Stimulated activated CD4-positive, alpha-beta T cell treated with anti-CD3 and anti-CD28 coated beads, TNF-alpha, amount 100 ng/mL, for 4 hours (primary cell): ENCODE measurements around the gene EPB41.
"Not testable (repeated sequence)": the region's sequence is repeated elsewhere in the genome, so short reads cannot be mapped to it uniquely, and the experiment has no call there.

Experiments used
- DNase-seq, 3 experiments: peaks; one replicate each; pipeline ENCODE4 v3.0.0-alpha.2; 2020; ENCODE audit warnings: low read depth in 3 of 3

Gene EPB41

DNA sequence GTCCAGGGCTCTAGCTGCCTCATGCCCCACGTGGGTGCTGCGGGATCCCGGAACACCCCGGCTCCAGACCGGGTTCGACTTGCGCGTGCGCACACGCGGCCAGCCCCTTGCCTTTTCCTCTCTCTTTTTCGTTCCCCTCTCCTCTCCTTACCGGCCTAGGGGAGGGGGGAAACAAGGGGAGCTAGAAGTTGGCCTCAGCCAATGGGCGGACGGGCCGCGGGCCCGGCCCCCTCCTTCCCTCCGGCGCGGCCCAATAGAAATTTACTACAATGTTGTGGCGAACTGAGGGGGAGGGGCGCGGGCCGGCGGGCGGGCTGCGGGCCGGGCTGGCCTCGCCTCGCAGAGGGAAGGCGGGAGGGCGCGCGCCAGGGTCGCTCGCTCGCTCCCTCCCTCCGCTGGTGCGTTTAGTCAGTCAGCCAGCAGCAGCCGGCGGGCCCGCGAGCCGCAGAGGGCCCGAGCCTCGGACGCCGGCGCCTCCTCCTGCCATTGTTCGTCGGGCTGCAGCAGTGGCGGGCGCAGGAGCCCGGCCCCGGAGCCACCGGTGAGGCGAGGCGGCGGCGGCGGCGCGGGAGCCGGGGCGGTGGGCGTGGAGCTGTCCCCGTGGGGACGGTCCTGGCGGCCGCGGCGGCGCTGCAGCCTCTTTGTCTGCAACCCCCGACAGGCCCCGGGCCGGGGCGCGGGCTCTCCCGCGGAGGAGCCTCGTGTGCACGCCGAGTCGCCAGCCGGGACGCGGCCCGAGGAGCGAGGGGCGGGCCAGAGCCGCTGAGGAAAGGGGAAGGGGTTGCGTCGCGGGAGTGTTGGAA, at the start of gene EPB41:
Gene EPB41, plus strand, starts transcription at position 342 of the 803 bp plus-strand sequence. CDS start 72,869 bp downstream, outside the sequence.
- peak; percentile 81 to 85 (median 82) for DNase-seq

DNA sequence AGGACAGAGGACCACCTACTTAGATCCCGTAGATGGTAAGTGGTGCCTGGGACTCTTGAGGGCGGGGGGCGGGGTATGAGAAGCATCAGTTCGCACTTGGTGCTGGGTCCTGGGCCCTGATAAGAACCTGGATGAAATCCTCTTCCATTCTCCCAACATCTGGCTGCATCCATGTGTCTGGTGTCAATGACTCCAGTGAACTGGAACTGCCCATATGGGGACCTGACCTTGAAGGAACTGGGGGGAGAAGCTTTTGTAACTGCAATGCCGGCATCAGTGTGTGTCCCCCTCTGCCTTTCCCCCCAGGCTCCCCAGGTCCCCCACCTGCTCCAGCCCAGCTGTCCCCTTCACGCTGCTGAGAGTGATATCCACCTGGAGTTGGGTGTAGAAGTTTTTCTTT, 49.7 kb upstream of the EPB41 start:
- no peak for DNase-seq

DNA sequence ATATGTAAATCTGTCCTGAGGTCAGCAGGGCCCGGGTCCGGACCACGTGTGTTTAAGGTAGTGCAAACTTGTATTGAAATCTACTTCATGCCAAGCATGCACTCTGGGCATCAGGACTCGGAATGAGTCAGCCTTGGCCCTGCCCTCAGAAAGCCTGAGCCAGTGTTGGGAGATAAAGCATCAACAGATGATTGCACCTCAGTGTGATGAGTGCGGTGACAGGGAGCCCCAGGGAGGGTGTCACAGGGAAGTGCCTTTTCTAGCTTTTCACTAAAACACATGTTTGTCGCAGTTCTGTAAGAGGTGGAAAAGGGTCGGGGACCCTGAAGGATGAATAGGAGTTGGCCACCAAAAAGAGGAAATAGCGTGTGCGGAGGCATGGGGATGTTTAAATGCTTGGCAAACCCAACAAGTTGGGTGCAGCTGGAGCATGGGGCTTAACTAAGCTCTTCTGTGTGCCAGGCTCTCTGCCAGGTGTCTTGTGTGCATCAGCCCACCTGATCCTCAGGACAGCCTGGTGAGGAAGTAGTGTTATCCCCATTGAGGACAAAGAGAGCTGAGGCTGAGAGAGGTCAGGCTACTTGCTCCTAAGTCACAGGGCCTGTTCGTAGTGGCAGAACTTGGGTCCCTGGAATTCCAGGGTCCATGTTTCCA, 48.2 kb upstream of the EPB41 start:
- no peak for DNase-seq

DNA sequence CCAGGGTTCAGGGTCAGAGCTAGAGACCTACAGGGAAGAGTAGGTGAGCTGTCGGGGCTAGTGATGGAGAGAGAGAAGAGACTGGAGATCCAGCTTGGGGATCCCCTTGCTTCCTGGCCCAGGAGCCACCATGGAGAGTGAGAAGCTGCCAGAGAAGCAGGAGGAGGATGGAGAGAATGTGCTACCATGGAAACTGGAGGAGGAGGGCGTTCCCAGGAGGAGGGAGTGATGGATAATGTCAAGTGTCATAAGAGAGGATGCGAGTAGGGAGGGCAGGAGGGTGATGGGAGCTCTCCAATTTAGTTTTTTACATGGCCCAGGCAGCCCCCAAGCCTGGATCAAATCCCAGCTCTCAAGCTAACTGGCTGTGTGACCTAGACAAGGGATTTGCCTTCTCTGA, 46.5 kb upstream of the EPB41 start:
- DNase-seq, result no peak

DNA sequence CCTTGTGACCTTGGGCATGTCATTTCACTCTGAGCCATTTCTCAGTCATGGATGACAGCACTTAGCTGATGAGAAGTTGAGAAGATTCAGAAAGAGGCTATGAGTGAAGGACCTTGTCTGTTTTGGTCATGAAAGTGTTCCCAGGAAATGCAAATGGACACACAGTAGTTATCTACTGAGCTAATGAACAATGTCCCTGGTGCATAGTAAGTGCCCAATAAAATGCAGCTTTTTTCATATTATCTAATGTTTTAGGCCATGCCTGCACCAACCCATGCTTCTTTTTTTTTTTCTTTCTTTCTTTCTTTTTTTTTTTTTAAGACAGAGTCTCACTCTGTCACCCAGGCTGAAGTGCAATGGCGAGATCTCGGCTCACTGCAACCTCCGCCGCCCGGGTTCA, 44.4 kb upstream of the EPB41 start:
- DNase-seq, result no peak

DNA sequence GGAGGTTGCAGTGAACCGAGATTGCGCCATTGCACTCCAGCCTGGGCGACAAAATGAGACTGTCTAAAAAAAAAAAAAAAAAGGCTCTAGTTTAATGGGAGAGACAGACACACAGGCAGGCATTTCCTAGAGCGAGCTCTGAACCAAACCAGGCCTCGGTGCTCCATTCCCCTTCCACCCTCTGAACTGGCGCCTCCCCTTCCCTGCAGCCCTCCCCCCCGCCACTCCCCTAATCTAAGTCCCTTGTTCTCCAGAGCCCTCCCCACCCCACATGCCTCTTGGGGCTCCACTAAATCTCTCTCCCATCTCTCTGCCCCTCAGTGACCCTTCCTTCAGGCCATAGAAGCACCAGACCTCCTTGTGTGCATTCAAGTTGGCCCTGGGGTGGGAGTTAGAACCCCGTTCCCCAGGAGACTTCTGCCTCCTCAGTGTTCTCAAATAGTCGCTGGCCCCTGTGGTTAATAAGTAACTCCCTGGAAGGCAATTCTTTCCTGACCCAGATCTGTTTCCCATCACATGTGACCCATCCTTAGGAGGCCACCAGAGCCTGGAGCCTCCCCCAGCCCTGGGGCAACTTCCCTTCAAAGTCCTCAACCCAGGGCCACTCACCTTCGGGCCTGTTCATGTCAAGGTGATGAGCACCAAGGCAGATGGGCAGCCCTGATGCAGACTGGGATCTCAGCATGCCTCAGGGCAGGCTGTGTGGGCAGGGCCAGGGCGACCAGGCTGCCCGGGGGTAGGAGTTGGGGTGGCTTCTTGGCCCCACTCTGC, 42.6 kb upstream of the EPB41 start:
- no peak for DNase-seq

DNA sequence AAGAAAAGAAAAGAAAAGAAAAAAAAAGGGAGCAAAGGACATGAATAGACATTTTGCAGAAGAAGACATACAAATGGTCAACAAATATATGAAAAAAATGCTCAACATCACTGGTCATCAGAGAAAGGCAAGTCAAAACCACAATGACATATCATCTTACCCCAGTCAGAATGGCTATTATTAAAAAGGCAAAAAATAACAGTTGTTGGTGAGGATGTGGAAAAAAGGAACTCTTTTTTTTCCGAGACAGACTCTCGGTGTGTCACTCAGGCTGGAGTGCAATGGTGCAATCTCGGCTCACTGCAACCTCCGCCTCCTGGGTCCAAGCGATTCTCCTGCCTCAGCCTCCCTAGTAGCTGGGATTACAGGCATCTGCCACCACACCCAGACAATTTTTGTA, 39.2 kb upstream of the EPB41 start:
- not testable (repeated sequence) for DNase-seq

DNA sequence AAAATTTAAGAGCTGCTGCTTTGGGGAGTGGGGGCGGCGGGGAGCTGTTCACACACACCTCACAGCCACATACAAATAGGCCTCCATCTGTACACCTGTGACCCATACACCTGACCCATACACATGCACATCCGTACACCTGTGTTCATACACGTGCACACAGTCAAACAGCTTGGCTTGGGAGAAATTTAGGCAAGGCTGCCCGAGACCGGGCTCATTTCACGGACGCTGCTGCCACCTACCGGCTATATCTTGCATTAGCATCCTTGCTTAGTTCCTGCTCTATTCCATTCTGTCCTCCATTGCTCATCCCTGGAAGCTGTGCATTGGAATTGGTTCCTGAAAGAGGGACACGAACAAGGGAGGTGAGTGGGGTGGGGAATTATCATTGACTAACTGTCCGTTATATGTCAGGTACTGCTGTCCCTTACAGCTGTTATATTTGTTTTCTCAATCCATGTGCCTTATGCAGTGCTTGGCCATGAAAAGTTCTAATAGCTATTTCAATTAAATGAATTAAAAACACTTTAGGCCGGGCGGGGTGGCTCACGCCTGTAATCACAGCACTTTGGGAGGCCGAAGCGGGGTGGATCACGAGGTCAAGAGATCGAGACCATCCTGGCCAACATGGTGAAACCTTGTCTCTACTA, 37.1 kb upstream of the EPB41 start:
- DNase-seq, result peak; percentile 52 to 66 (median 53)

DNA sequence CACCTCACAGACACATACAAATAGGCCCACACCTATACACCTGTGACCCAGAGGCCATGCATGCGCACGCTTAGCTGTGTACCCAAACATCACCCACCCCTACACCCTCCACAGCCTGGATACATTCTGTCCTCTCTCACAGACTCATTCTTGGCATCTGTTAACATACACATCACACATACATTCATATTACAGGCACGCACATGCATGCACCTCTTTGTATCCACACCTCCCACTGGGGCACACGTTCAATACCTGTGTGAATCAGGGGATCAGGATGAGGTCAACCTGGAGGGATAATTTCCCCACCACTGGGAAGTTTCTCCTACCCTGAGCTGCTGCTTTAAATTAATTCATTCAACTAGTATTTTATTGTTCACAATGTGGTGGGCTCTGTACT, 35.6 kb upstream of the EPB41 start:
- DNase-seq, result no peak

DNA sequence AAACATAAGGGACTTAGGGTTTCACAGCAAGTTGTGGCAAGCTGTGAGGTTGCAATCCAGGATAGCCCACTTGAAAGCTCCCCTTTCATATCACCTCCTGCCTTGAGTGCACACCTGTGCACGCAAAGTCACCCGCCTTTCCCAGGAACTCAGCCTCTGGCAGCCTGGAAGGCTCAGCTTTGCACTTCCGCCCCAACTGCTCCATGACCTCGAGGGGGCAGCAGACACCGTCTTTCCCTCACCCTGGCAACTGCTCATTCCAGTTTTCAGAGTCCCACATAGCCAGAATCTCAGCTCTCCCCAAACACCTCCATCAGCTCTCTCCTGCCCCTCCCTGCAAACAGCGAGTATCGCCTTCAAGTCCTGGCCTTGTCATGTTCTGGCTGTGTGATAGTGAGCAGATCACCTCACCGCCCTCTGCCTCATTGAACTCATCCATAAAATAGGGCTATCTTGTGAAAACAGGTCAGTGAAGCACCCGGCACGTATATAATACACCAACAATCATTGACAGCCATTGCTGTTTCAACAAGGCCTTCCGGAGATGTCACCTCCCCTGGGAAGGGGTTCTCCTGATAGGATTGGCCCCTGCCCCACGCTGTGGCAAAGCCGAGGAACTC, 32.2 kb upstream of the EPB41 start:
- peak; percentile 54 to 67 (median 62) for DNase-seq

DNA sequence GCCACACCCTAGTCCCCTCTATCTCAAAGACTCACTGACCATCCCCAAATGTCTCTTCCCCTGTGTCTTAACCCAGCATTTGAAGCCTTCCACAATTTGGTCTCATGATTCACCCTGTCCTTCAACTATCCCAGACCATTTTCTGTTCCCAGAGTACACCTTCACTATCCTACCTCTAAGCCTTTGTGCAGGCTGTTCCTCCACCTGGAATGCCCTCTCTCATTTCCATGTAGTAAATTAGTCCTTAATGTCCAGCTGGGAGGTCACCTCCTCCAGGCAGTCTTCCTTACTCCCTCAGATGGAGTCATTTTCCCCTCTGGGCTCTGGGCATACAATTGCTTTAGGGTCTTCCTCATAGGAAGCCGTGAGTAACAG, 31.1 kb upstream of the EPB41 start:
- DNase-seq, result no peak

DNA sequence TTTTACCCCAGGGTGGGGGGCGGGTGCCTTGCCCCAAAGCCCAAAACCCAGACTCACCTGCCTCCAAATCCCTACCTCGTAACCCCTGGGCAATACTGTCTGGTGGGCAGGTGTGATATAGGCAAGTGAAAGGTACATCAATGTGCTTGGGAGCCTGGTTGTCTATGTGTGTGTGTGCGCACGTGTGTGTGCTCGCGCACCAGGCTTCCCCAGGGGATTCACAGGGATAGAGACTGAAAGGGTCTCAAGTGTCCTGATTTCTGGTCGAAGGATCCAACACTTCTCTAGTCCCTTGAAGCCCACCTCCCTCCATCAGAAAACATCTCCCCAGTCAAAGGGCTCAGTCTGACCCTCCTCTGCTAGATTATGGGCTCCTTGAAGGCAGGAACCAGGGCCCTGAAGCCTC, 28.9 kb upstream of the EPB41 start:
- DNase-seq, result no peak

DNA sequence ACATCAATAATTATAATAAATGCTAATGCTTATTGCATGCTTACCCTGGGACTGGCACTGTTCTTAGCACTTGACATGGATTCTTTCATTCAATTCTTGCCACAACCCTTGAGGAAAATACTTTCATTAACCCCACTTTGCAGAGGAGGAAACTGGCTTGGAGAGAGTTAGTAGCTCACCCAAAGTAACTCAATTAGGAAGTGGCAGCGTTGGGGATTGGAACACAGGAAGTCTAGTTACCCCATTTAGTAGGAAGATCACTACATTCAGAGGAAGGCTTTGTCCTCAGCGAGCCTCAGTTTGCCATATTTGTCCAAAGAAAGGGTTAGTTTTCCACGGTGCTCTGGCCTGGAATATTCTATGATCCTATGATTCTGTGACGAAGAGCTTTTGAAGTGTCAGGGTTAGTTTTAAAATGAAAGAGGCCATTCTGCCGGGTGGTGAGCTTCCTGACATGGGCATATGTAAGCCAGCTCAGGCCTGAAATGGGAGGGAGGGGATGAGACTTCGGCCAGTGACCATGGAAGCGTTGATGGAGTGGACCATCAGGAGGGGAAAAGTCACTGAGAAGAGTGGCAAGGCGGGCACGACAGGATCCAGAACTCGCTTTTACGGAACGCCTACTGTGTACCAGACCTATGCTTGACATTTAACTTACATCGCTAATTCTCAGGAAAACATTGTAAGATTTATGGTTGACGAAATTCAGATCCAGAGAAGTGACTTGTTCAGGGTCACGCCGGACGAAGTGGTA, 28.2 kb upstream of the EPB41 start:
- DNase-seq, result no peak

DNA sequence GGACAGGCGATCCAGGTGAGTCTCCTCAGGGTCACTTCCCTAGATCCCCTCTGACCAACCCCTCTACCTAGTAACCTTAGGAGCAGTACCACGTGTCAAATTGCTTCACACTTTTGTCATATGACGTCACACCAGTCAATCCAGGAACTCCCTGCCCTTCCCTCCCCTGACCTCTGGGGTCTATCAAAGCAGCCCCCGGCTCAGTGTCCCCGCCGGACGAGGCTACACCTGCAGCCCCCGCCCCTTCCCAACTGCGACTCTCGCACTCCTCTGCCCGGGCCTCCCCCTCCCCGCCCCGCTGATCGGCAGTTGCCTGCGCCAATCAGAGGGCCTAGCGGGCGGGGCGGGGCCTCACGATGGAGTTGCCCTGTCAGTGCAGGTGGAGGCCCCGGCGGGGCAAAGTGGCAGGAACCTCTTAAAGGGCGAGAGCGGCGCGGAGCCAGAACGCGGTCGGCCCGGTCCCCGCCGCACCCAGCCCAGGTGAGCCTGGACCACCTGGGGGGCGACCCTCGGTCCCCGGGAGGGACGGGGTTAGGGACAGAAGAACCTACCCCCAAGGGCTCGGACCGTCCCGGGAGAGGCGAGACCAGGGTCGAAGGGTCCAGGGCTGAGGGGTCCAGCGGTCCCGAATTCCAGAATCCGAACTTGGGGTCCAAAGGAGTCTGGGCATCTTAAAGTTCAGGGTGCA, 27.5 kb upstream of the EPB41 start:
- DNase-seq, result peak; percentile 80 to 91 (median 82)

DNA sequence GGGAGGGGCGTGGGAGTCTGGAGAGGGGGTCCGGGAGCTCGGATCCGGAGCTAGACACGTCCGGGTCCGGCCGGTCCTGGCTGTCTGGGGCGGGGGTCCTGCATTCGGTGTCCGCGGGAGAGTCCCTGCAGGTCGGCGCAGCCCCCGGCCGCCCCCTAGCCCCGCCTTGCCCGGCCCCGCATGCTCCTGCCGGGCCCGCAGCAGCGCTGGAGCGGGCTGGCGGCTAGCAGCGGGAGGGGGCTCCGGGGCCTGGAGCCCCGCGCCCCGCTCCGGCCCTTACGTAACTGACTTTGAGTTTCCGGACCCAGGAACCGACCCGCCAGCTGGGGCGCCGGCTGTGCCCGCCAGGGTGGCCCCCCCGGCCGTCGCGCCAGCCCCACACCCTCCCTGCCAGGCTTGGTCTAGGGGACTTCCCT, 26.9 kb upstream of the EPB41 start:
- peak in 1 of 3 experiments; percentile 29 for DNase-seq

DNA sequence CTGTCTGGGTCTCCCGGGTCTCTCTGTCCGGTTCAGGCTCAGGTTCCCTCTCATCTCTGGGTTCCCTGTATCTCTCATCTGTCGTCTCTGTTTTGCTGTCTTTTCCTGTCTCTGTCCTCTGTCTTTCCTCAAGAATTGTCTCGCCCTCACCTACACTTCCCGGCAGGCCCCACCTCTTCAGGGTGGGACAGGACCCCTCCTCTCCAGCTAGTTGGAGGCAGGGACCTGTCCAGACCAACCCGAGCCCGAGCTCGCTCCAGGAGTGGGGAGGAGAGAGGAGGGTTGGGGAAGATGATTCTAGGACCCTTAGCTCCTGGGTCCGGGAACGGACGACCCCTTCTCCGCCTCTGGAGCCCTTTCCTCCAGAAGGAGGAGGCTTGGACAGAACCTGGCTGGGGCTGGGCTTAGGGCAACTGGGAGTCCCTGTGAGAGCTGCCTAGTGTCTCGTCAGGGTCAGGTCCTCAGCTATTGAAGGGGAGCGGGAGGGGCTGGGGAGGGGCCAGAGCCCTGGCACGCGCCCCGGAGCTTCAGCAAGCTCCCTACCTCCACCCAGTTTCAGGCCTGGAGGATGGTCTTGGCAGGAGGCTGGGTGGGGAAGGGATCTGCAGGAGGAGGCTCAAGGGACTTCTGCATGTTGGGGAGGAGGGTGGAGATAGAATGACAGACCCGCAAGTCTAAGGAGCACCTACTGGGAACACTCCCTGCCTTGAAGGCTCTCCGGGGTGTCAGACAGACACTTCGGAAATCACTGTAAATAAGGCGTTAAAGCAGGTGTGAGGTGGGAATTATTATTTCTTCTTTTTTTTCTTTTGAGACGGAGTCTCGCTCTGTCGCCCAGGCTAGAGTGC, 26.3 kb upstream of the EPB41 start:
- DNase-seq, result no peak

DNA sequence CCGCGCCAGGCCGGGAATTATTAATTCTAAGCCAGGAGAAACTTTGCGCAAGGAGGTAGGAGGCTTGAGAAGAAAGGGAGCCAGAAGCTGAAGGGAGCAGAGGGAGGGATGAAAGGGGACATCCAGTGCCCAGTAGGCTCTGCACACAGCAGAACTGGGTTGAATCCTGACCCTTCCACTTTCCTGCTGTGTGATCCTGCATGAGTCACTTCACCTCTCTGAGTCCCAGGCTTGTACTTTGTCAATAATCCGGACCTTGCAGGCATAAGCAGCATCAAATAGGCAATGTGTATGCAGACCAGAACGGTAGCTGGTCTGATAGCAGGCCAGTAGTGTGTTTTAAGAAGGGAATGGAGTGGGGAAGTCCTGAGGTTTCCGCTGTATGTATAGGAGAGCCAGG, 25.5 kb upstream of the EPB41 start:
- no peak for DNase-seq

DNA sequence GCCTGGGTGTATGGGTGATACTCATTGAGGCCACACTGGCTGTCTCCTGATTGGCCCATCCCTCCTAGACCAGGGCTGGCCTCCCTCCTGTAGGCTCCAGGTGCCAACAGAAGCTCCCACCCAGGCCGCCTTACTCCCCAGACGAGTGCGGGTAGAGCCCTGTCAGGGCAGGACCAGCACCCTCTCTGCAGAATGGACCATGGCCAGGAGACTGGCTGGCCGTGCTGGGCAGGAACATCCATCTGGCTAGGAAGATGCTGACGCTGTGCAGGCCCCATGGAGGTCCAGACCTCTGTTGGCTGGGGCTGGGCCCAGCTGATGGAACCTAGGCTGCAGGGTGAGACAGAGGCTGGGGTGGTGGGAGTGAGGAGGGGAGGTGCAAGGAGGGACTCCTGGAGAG, 25.0 kb upstream of the EPB41 start:
- no peak for DNase-seq

DNA sequence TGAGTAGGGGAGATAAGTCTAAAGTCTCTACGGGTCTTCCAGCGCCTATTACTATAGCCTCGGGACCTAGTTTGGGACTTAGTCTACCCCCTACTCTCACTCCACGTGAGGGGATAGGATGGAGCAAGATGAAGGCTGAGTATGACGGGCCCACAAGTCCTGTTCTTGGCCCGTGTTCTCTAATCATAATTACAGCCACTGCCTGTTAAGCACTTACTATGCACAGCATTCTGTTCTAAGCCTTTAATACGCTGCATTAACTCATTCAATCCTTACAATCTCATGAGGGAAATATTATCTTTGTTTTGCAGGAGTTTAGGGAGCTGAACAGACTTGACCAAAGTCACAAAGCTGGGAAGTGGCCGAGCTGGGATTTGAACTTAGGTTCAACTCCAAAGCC, 23.9 kb upstream of the EPB41 start:
- DNase-seq, result no peak
